B cell (primary cell): ENCODE measurements around the gene CCDC106. TPM values are rescaled to one million over a fixed set of nuclear protein-coding genes. Genes with fewer than 3 reads are reported as not detected.

ENCODE experiments used
- ATAC-seq: fragments of 200-7000 bp; cut with Tn5 transposase; one replicate; pipeline ENCODE4 v1.10.0; 2021; ENCODE audit warnings: low read depth, mild to moderate bottlenecking, moderate number of reproducible peaks, moderate library complexity
- CTCF ChIA-PET: fragments of 350-600 bp; sonication (Branson Sonifier 250); formaldehyde crosslinking; loops from one replicate; lab custom pipeline; 2021; ENCODE audit warnings: antibody characterized with exemption, inconsistent platforms; lab: Charles Lee
- POLR2A ChIA-PET: fragments of 350-600 bp; sonication (Branson Sonifier 250); formaldehyde crosslinking; loops from one replicate; lab custom pipeline; 2021; ENCODE audit warnings: antibody characterized with exemption; lab: Charles Lee
- DNase-seq: peaks from one replicate; pipeline ENCODE4 v3.0.0; 2013
- H2AFZ ChIP-seq: 2 replicates; pipeline ENCODE4 v1.6.1; 2012; ENCODE audit warnings: mild to moderate bottlenecking, low read depth, low read length; ENCODE audit not compliant: insufficient read depth, poor library complexity, severe bottlenecking
- H3K27ac ChIP-seq, 2 donors: 1 replicate in 1 of 2; 2 replicates in 1 of 2; pipeline ENCODE4 v1.5.1; 2012 to 2013; ENCODE audit warnings: low read length in 2 of 2, mild to moderate bottlenecking in 2 of 2, moderate library complexity in 1 of 2
- H3K27me3 ChIP-seq, 4 experiments: fragments of 200-600 bp in 1 of 4; sonication (generic) in 1 of 4; replicated peaks in 1 of 4; 1 replicate in 2 of 4; 2 replicates in 2 of 4; pipeline versions ENCODE4 v1.6.1 to v1.7.0; 2013 to 2016; ENCODE audit warnings: low read length in 3 of 4, mild to moderate bottlenecking in 2 of 4, mixed read lengths in 1 of 4, moderate library complexity in 1 of 4; ENCODE audit not compliant: insufficient read depth in 4 of 4, control insufficient read depth in 3 of 4; ENCODE audit errors: control extremely low read depth in 1 of 4
- H3K36me3 ChIP-seq, 2 experiments: replicated peaks in 1 of 2; 1 replicate in 1 of 2; 2 replicates in 1 of 2; pipeline versions ENCODE4 v1.6.1 to v1.7.1; 2013; ENCODE audit warnings: low read length in 1 of 2; ENCODE audit not compliant: insufficient read depth in 2 of 2, control insufficient read depth in 1 of 2; ENCODE audit errors: control extremely low read depth in 1 of 2, extremely low read depth in 1 of 2
- H3K4me1 ChIP-seq, 2 donors: fragments of 200-600 bp in 1 of 2; sonication (generic) in 1 of 2; 1 replicate in 1 of 2; 2 replicates in 1 of 2; pipeline versions ENCODE4 v1.5.1 to v1.6.1; 2013 to 2017; ENCODE audit warnings: low read length in 2 of 2; ENCODE audit not compliant: control insufficient read depth in 2 of 2, insufficient read depth in 2 of 2
- H3K4me2 ChIP-seq: replicated peaks from 2 replicates; pipeline ENCODE3; 2012; ENCODE audit warnings: mild to moderate bottlenecking, low read depth, low read length; ENCODE audit not compliant: poor library complexity, severe bottlenecking
- H3K4me3 ChIP-seq, 5 experiments: fragments of 200-600 bp in 1 of 5; sonication (generic) in 1 of 5; 1 replicate in 3 of 5; 2 replicates in 2 of 5; pipeline versions ENCODE4 v1.5.1 to v1.7.0; 2011 to 2016; ENCODE audit warnings: low read length in 4 of 5, mild to moderate bottlenecking in 4 of 5, low read depth in 2 of 5, control low read depth in 1 of 5, moderate library complexity in 1 of 5; ENCODE audit not compliant: insufficient read depth in 1 of 5; ENCODE audit errors: control extremely low read depth in 1 of 5, extremely low read depth in 1 of 5
- H3K79me2 ChIP-seq: fragments of 200-600 bp; sonication (generic); one replicate; pipeline ENCODE4 v1.6.0; 2016; ENCODE audit warnings: low read length; ENCODE audit not compliant: control insufficient read depth, insufficient read depth
- H3K9ac ChIP-seq: fragments of 200-600 bp; sonication (generic); 2 replicates; pipeline ENCODE4 v1.6.1; 2017; ENCODE audit warnings: mild to moderate bottlenecking, low read length, moderate library complexity
- H3K9me3 ChIP-seq, 3 donors: one replicate each; pipeline versions ENCODE4 v1.6.1 to v1.7.1; 2013; ENCODE audit warnings: low read length in 2 of 3; ENCODE audit not compliant: control insufficient read depth in 2 of 3, insufficient read depth in 1 of 3; ENCODE audit errors: control extremely low read depth in 1 of 3
- H4K20me1 ChIP-seq: 2 replicates; pipeline ENCODE4 v1.6.0; 2012; ENCODE audit warnings: mild to moderate bottlenecking, low read length; ENCODE audit not compliant: insufficient read depth, control insufficient read depth, poor library complexity, severe bottlenecking
- H3K27ac Mint-ChIP-seq: one replicate; pipeline ENCODE4 v1.8.0; 2021; ENCODE audit warnings: mixed read lengths
- H3K27me3 Mint-ChIP-seq: one replicate; pipeline ENCODE4 v1.8.0; 2021; ENCODE audit warnings: mixed read lengths
- H3K4me1 Mint-ChIP-seq: one replicate; pipeline ENCODE4 v1.8.0; 2021; ENCODE audit warnings: mixed read lengths
- H3K4me3 Mint-ChIP-seq: one replicate; pipeline ENCODE4 v1.8.0; 2021; ENCODE audit warnings: mixed read lengths
- H3K9me3 Mint-ChIP-seq: one replicate; pipeline ENCODE4 v1.8.0; 2022; ENCODE audit warnings: mixed read lengths; ENCODE audit not compliant: insufficient read depth
- CTCF ChIP-seq: fragments of 200-600 bp; IDR thresholded peaks from one replicate; pipeline ENCODE4 v1.8.0; 2022; ENCODE audit warnings: antibody characterized with exemption, mild to moderate bottlenecking
- EZH2 ChIP-seq: IDR thresholded peaks from 2 replicates; pipeline ENCODE4 v1.6.1; 2012; ENCODE audit warnings: borderline replicate concordance, low read depth, mild to moderate bottlenecking, moderate library complexity, low read length; ENCODE audit not compliant: insufficient read depth, poor library complexity, severe bottlenecking
- WGBS: methylation state at CpG from one replicate; pipeline ENCODE4 v1.1.5; 2013; ENCODE audit warnings: missing lambda C conversion rate; ENCODE audit not compliant: insufficient coverage; 5-methylcytosine and 5-hydroxymethylcytosine counted together
- intact Hi-C: fragments of 100-400 bp; cut with micrococcal nuclease; formaldehyde crosslinking; loops from one replicate; pipeline ENCODE4 v1.10.0; 2022
- polyA plus RNA-seq: library from polyadenylated mRNA; depleted of rRNA; stranded (reverse); fragments of >200 nt; gene quantifications from 2 replicates; pipeline ENCODE4 v1.2.3, GENCODE V29; 2012
- total RNA-seq, 2 donors: library from RNA; stranded (reverse); fragments of 120-200 nt in 1 of 2; gene quantifications; 1 replicate in 1 of 2; 2 replicates in 1 of 2; pipeline versions ENCODE4 v1.2.3 to v1.2.4, GENCODE V29; 2013 to 2022

Gene CCDC106
- total and polyA plus RNA-seq, 2 donors (not counting 1 experiment from before 2014, with no cell fraction given): 25.2 to 52.1 TPM

- H3K36me3 ChIP-seq: peaks cover 0 to 57% of the 10 kb centered on the region in 2 experiments
- CTCF ChIA-PET: interaction anchor here (0.9 to 3.7 kb wide), 4 partner anchors 11 to 42 kb away, joined by 3 to 46 read pairs (median 5); partner anchors contain the start of genes CCDC106 and U2AF2
- no peak for DNase-seq
- peaks cover 73% of the 10 kb centered on the region for H4K20me1 ChIP-seq
- no peak for TF ChIP-seq CTCF
- no peak for TF ChIP-seq EZH2
- H3K27ac ChIP-seq: peak overlapping the region; percentile 29 to 76
- H3K9me3 ChIP-seq: no peaks in the 10 kb centered on the region
- no peak overlapping the region for H3K9ac ChIP-seq
- H3K4me2 ChIP-seq: no peak overlapping the region
- peaks cover 68% of the 10 kb centered on the region for H3K79me2 ChIP-seq
- intact Hi-C loops: no loop called here
- WGBS: 100% methylated on average over 1 of the region's 15 CpGs
- no peak for ATAC-seq
- H3K9me3 Mint-ChIP-seq: no peaks in the 10 kb centered on the region
- no peaks in the 10 kb centered on the region for H3K27me3 ChIP-seq
- H3K4me3 Mint-ChIP-seq: peak overlapping the region; percentile 63
- H3K27ac Mint-ChIP-seq: peak overlapping the region; percentile 79
- H3K4me3 ChIP-seq: no peak overlapping the region
- no peaks in the 10 kb centered on the region for H3K27me3 Mint-ChIP-seq
- POLR2A ChIA-PET: interaction anchor here (1.1 to 1.3 kb wide), 2 partner anchors 19 to 36 kb away, joined by 3 to 6 read pairs; partner anchors contain the start of gene U2AF2
- peaks cover 62% of the 10 kb centered on the region for H3K4me1 Mint-ChIP-seq
- peaks cover 32 to 47% of the 10 kb centered on the region in 2 donors for H3K4me1 ChIP-seq
- H2AFZ ChIP-seq: no peak overlapping the region
Observed at GRCh38 chr19:55673889-55674288, 25.9 kb downstream of the CCDC106 start.

- TF ChIP-seq CTCF (no peak), EZH2 (no peak)
- POLR2A ChIA-PET: interaction anchor here (1.1 to 1.3 kb wide), 2 partner anchors 20 to 37 kb away, joined by 3 to 6 read pairs; partner anchors contain the start of gene U2AF2
- Mint-ChIP-seq H3K4me1 (peaks cover 64% of the 10 kb centered on the region), H3K4me3 (peak overlapping the region; percentile 72), H3K27me3 (no peaks in the 10 kb centered on the region), H3K27ac (peak overlapping the region; percentile 85), H3K9me3 (no peaks in the 10 kb centered on the region)
- DNase-seq (no peak), ATAC-seq (no peak)
- Histone ChIP-seq H3K36me3 (peaks cover 0 to 57% of the 10 kb centered on the region in 2 experiments), H3K4me2 (peak overlapping the region; percentile 82), H3K9me3 (no peaks in the 10 kb centered on the region), H3K4me1 (peaks cover 38 to 53% of the 10 kb centered on the region in 2 donors), H3K4me3 (peak overlapping the region in 4 of 5 experiments; percentile 64 to 93 (median 82)), H3K79me2 (peaks cover 68% of the 10 kb centered on the region), H3K9ac (peak overlapping the region; percentile 80), H2AFZ (peak overlapping the region; percentile 70), H4K20me1 (peaks cover 73% of the 10 kb centered on the region), H3K27ac (peak overlapping the region; percentile 76 to 87), H3K27me3 (no peaks in the 10 kb centered on the region)
- WGBS: 47% methylated on average over 13 of the region's 17 CpGs
- CTCF ChIA-PET: interaction anchor here (0.6 kb wide), 1 partner anchor 42 kb away, joined by 3 read pairs; no protein-coding TSS in a partner anchor
- intact Hi-C loops: no loop called here
Observed at GRCh38 chr19:55674459-55674840, 26.4 kb downstream of the CCDC106 start.
